RPMI7951 (cell line): ENCODE results near the gene MFSD2A. TPM values are rescaled to one million over a fixed set of nuclear protein-coding genes. Genes with fewer than 3 reads are reported as not detected.
A peak's percentile ranks its signal among the peaks of the same experiment; 100 is the strongest.
"Not testable (repeated sequence)": the region's sequence is repeated elsewhere in the genome, so short reads cannot be mapped to it uniquely, and the experiment has no call there.

Experiments
- DNase-seq: peaks from one replicate; pipeline ENCODE4 v3.0.0-alpha.2; 2012; ENCODE audit warnings: low read depth
- total RNA-seq: library from RNA; depleted of rRNA; stranded (reverse); fragments of >200 nt; shearing (Covaris generic); gene quantifications from 2 replicates; pipeline ENCODE4 v1.2.3, GENCODE V29; 2014

Gene MFSD2A
- total RNA-seq, 1 experiment from 2014 or later: 7.9 TPM

DNA sequence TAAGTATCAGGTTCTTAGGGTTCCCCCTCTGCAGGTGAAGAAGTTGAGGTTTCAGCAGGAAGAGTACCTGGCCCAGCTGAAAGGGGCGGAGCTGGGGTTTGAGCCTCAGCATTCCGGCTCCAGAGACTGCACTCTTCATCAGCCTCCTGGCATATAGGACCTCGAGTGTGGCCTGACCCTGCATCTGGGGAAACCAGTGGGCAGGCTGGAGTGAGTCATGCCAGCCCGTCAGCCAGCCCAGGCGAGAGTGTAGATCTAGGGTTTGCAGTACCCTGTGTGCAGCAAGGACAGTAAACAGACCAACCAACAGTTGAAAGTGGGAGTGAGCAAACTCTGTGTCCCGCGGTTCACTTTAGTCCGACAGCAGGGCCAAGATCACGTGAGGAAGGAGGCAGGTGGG is 14.1 kb downstream of the MFSD2A start:
- DNase-seq: peak; percentile 17

- no peak for DNase-seq
Measured at GRCh38 chr1:39969531-39970270, 14.8 kb downstream of the MFSD2A start.

DNA sequence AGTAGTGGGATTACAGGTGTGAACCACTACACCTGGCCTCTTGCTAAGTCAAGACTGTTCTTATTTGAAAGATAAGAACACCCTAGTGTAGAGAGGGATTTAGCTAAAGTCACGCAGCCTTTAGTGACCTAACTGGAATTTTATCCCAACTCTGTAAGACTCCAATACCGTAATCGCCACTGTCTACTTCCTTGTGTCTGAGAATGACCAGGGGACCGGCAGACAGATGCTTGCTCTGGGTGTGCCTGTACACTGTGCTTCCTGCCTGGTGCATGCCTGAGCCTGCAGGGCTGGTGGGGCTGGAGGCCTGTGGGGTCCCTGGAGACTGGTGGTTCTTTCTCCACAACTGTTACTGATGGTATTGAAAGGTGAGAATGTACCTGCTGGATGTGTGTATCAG is 15.3 kb downstream of the MFSD2A start:
- DNase-seq: no peak

GRCh38 chr1:39971138-39971537 is 16.2 kb downstream of the MFSD2A start:
- DNase-seq: no peak

DNA sequence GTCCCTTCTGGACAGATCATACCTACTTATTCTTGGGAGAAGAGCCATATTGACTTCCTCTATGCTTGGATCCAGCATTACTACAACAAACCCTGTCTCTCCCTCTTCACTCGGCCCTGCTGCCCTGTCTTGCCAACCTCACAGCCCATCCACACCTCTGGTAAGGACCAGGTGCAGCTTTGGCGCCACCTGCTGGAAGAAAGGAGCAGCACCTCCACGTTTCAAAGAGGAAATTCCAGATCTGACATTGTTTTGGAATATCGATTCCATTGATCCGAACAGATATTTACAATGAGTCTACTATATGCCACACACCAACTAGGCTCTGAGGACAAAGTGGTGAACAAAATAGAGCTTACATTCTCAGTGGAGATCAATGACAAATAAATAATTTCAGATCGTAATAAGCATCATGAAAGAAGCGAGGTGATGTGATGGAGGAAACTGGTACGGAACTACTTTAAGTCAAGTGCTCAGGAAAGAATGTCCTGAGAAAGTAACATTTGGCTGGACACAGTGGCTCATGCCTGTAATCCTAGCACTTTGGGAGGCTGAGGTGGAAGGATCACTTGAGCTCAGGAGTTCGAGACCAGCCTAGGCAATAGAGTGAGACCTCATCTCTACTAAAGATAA is 18.7 kb downstream of the MFSD2A start:
- peak; percentile 57 for DNase-seq

GRCh38 chr1:39976732-39977131 is 21.8 kb downstream of the MFSD2A start:
- DNase-seq: no peak

- no peak for DNase-seq
Measured at GRCh38 chr1:39977202-39977601, 22.3 kb downstream of the MFSD2A start.

- no peak for DNase-seq
Measured at GRCh38 chr1:39979654-39980053, 24.7 kb downstream of the MFSD2A start.

DNA sequence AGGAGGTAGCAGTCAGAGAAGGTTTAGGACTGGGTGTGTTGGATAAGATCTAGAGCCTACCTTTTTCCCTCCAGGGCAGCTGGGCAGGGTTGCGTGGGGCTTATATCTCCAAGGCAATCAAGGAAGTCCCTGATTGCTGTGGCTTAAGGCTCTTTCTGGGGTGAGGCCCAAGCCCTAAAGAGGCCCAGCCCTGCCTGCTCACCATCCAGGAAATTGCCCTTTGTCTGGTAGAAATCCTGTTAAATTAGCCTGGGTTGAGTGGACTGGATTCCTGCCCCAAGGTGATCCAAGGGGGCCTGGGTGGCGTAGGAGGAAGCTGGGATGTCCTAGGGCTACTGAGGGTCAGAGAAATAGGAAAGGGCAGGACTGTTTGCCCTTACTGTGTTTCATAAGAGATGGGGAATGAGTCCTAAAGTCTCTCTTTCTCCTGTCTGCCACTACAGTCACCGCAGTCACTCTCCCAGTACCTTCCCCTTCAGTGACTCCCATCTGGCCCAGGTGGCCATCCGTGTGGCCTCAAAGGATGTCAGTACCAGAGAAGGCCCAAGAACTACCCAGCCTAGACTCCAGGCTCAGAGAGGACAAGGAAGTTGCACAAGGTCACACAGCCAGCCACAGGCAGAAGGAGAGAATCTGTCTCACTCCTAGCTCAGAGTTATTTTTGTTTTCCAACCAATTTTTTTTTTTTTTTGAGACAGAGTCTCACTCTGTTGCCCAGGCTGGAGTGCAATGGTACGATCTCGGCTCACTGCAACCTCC is 25.8 kb downstream of the MFSD2A start:
- DNase-seq: no peak

- DNase-seq: no peak
Measured at GRCh38 chr1:39981385-39981784, 26.4 kb downstream of the MFSD2A start.

DNA sequence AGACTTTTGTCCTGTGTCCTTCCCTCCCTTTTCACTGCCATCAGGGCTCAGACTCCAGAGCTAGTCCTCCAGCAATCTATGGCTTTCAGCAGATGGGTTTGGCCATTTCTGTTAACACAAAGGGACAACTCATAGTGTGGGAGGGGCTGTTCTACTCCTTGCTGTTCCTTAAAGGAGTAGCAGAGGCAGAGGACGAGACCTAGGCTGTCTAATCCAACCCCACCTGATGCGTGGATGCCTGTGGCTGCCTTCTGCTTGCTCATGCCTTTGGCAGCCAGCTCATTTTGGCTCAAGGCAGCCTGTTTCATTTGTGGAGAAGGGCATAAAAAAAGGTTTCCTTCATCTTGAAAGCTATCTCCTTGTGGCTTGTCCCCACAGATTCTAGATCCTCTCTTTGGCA is 27.0 kb downstream of the MFSD2A start:
- peak; percentile 87 for DNase-seq

DNA sequence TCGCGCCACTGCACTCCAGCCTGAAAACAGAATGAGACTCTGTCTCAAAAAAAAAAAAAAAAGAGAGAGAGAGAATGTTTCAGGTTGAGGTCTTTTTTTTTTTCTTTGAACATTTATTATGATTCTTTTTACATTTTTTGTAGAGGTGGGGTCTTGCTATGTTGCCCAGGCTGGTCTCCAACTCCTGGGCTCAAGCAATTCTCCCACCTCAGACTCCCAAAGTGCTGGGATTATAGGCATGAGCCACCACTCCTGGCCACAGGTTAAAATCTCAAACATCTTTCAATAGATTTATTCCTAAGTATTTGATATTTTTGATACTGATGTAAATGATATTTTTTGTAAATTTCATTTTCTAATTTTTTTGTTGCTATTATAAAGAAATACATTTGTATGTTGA is 29.5 kb downstream of the MFSD2A start:
- DNase-seq: not testable (repeated sequence)

DNA sequence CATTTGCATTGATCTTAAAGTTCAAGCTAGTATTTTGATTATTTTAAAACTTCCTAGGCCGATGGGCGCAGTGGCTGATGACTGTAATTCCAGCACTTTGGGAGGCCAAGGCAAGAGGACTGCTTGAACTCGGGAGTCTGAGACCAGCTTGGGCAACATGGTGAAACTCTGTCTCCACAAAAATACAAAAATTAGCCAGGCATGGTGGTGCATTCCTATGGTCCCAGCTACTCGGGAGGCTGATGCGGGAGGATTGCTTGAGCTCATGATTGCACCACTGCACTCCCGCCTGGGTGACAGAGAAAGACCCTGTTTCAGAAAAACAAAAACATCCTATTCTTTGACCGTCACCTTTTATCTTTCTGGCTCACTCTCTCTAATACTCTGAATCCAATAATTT is 30.0 kb downstream of the MFSD2A start:
- no peak for DNase-seq

DNA sequence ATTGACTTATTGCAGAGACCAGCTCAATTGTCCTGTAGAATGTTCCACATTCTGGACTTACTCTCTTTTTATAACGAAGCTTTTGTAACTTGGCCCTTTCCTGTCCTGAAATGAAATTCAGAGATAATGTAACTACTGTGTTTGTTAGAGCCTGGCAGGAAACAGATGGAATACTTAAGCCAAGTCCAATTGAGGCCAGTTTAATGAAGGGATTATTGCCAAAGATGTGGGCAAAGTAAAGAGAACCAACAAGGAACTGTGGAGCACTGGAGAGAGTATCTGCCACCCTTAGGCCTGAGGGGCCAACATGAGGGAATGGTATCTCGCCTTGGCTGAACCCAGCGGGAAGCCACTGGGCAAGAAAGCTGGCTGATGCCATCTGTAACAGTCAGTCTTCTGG is 32.9 kb downstream of the MFSD2A start:
- DNase-seq: peak; percentile 60

DNA sequence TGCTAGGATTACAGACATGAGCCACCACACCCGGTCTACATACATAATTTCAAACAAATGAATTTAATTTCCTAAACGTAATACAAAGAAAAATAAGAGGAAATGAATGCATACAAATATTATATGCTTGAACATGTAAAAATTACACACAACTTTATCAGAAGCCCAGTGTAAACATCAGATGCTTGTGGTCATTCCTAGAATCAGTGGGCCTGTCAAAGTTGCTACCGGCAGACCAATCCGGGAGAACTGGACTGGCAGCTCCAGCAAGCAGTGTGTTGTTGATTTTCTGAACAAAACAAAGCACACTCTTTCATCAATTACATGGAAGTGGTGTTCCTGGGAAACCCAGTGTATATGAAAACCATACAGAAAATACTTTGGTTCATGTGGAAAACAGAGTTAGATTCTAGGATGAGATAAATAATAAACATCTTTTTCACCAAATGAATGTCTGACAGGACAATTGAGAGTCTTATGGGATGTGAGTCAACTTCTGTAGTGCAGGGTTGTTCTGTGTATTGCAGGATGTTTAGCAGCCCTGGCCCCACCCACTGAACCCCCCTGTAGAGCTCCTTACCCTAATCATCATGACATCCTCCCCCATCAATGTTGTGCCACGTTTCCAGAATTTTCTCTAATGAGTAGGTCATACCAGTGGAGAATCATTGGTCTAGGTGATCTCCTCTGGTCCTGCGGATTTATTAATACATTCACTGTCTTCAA is 33.8 kb downstream of the MFSD2A start:
- DNase-seq: peak; percentile 25

DNA sequence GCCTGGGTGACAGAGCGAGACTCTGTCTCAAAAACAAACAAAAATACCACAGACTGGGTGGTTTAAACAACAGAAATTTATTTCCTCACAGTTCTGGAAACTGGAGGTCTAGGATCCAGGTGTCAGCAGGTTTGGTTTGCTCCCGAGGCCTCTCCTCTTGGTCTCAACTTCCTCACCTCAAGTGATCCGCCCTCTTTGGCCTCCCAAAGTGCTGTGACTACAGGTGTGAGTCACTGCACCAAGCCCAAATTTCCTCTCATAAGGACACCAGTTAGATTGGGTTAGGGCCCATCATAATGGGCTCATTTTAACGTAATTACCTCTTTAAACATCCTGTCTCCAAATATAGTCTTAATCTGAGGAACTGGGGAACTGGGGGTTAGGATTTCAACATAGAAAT is 35.5 kb downstream of the MFSD2A start:
- no peak for DNase-seq

DNA sequence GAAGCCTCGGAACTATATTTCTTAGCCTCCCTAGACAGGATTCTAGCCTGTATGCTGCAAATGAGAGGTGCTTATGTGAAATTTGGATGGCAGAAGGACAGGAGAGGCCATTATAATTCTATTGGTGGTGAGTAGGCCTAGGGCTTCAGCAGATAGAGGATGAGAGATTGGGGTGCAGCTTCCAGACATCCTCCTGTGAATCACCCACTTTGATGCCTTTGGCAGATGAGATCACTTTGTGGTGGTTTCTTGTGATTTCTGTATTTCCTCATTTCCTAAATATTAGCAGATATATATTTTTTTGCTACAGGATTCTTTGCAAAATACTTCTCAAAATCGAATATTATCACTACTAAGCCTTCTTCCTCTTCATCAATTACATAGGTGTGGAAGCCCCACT is 37.3 kb downstream of the MFSD2A start:
- DNase-seq: no peak

DNA sequence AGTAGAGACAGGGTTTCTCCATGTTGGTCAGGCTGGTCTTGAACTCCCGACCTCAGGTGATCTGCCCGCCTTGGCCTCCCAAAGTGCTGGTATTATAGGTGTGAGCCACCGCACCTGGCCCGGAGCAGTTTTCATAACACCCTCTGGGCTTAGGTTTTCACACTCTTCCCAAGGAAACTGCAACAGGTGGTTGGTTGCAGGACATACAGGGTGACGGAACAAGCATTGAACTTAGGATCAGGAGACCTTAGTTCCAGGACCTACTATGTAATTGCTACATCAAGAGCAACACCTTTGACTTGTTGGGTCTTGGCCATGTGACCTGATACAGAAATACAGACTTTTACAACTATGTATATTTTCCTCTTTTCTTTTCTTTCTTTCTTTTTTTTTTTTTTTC is 37.9 kb downstream of the MFSD2A start:
- no peak for DNase-seq

DNA sequence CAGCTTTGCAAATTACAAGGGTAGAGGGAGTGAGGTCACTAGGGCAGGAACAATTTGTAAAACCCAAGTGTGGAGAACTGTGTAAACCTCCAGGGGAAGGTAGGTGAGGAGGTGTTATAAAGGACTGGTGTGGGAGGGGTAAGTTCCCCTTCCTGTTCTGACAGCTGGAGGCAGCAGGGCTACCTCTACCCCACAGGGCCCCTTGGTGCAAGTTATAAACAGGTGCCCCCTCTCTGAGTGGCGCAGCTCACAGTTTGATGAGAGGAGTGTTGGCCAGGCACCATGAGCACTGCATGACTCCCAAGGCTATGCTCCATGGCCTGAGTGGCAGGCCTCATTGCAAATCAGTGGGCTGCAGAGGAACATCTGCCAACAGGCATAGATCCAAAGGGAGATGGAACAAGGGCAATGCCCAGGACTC is 41.0 kb downstream of the MFSD2A start:
- no peak for DNase-seq

DNA sequence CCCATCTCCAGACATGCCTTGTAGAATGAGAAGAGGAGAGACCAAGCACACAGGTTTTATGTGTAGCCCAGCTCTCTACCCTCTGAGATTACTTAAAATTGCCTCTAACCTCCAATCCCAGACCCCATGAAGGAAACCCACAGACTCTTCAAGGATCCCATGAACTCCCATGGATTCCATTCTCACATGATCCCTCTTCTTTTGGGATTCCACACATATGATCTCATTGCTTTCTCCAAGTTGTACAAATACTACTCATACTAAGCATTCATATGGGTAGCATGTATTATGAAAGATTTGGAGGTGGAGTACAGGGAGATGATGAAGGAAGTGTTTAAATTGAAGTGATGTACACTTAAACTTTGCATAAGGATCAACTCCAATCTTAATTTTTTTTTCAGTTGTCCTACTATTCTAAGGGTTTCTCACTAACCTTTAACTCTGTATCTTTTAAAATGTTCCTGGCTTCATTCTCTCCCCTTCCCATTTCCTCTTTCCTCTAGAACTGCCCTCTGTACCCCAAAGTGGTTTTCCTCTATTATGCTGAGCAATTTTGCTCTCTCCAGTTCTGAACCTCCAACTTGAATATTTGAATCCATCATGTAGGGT is 41.6 kb downstream of the MFSD2A start:
- no peak for DNase-seq

DNA sequence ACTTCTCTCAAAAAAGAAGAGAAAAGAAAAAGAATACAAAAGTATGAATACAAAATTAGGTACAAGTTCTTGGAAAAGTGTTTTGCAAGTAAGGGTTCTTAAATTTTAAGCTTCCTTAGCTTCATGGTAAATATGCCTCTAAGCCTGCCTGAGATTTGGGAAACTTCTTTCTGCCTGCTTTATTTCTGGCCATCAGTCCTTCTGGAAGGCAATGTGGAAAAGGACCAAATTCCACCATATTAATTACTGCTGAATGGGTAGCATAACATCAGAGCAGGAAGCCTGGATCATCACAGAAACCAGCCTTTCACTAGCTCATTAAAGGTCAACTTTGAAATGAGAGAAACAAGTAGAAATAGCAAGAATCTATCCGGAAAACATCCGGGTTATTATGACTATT is 46.5 kb downstream of the MFSD2A start:
- no peak for DNase-seq
